Measurements from ENCODE around the gene IER3. TPM values are rescaled to one million over a fixed set of nuclear protein-coding genes. Genes with fewer than 3 reads are reported as not detected.
A peak's percentile ranks its signal among the peaks of the same experiment; 100 is the strongest.

IER3 gene
- total and polyA plus RNA-seq, 9 of the 15 experiments (the other 6 are each of a cell fraction or from before 2014, with no cell fraction given): 1.5 to 30.0 (median 11.5) TPM

- 0 out of 2 replicates have a peak, but pooled peaks have one; percentile 6 for TF ChIP-seq ATF6 (CRISPR knock-in tag; IDR thresholded peaks at IDR 0.05)
- 0 out of 2 replicates have a peak, but pooled peaks have one; percentile 6 for TF ChIP-seq SOX6 (IDR thresholded peaks at IDR 0.05)
- no peak for TF ChIP-seq PCBP2 (IDR thresholded peaks at IDR 0.05; ENCODE audit: low read depth, low read length, poor library complexity, severe bottlenecking)
- no peak for TF ChIP-seq MEF2D (tag; conservative IDR thresholded peaks at IDR 0.05; ENCODE audit: low read depth)
- TF ChIP-seq NFRKB (IDR thresholded peaks at IDR 0.05; ENCODE audit: low read depth): no peak
- no peak for TF ChIP-seq TCF7 (IDR thresholded peaks at IDR 0.05; ENCODE audit: borderline replicate concordance)
- TF ChIP-seq POLR3G (IDR thresholded peaks at IDR 0.05; ENCODE audit: extremely low read depth, insufficient read length, insufficient replicate concordance): no peak
- no peak for TF ChIP-seq GTF2E2 (tag; IDR thresholded peaks at IDR 0.05)
- TF ChIP-seq NFYB (IDR thresholded peaks at IDR 0.05; ENCODE audit: extremely low read depth, insufficient read length): no peak
- no peak for TF ChIP-seq FOXJ2 (tag; IDR thresholded peaks at IDR 0.05)
- no peak for TF ChIP-seq GTF2A2 (tag; IDR thresholded peaks at IDR 0.05)
- no peak for TF ChIP-seq ESRRB (CRISPR knock-in tag; IDR thresholded peaks at IDR 0.05; ENCODE audit: borderline replicate concordance)
- TF ChIP-seq MLX (CRISPR knock-in tag; conservative IDR thresholded peaks at IDR 0.05): no peak
- TF ChIP-seq NCOA4 (IDR thresholded peaks at IDR 0.05; ENCODE audit: partially characterized antibody): no peak
- no peak for TF ChIP-seq TAF9B (IDR thresholded peaks at IDR 0.05; ENCODE audit: partially characterized antibody)
- peak; percentile 30 for TF ChIP-seq HDAC3 (IDR thresholded peaks at IDR 0.05; ENCODE audit: borderline replicate concordance, partially characterized antibody)
- no peak for TF ChIP-seq ZNF12 (CRISPR knock-in tag; IDR thresholded peaks at IDR 0.05)
- no peak for TF ChIP-seq ZBTB8A (IDR thresholded peaks at IDR 0.05; ENCODE audit: partially characterized antibody)
Observed at GRCh38 chr6:30724906-30725667, 19.3 kb downstream of the IER3 start (continued).
